IMR-90 (cell line): Measurements from ENCODE around the gene ATP1B4. TPM values are rescaled to one million over a fixed set of nuclear protein-coding genes. Genes with fewer than 3 reads are reported as not detected.

Experiments used
- ATAC-seq: fragments of 200-7000 bp; cut with Tn5 transposase; 2 replicates; pipeline ENCODE4 v1.9.1; 2020; ENCODE audit warnings: low read depth, mild to moderate bottlenecking, moderate library complexity
- BruUV-seq: library from RNA; stranded (reverse); fragments of 400-500 nt; replicated peaks from 2 replicates; lab custom pipeline; 2021; lab: Mats Ljungman, UMichigan
- CTCF ChIA-PET: fragments of 300-600 bp; formaldehyde crosslinking; extraction: SDS; loops from one replicate; lab custom pipeline; 2021; ENCODE audit warnings: antibody characterized with exemption; lab: Yijun Ruan, JAX
- POLR2A ChIA-PET: fragments of 300-600 bp; sonication (Branson Sonifier 250); formaldehyde crosslinking; loops from one replicate; lab custom pipeline; 2022; ENCODE audit warnings: antibody characterized with exemption; ENCODE audit not compliant: unreplicated experiment; lab: Charles Lee
- DNase-seq: peaks from one replicate; pipeline ENCODE4 v3.0.0; 2013
- H2AFZ ChIP-seq: replicated peaks from 2 replicates; pipeline ENCODE3; 2013; ENCODE audit warnings: low read length, mild to moderate bottlenecking; ENCODE audit not compliant: poor library complexity
- H2AK5ac ChIP-seq: 2 replicates; pipeline ENCODE4 v1.6.1; 2013; ENCODE audit warnings: low read depth, low read length, inconsistent platforms
- H2AK9ac ChIP-seq: replicated peaks from 2 replicates; pipeline ENCODE3; 2013; ENCODE audit warnings: mild to moderate bottlenecking, low read depth, low read length, moderate library complexity; ENCODE audit not compliant: poor library complexity
- H2BK120ac ChIP-seq: 2 replicates; pipeline ENCODE4 v1.6.1; 2013; ENCODE audit warnings: low read depth, low read length, inconsistent platforms
- H2BK15ac ChIP-seq: 3 replicates; pipeline ENCODE4 v1.6.1; 2013; ENCODE audit warnings: low read depth, low read length, inconsistent platforms
- H2BK20ac ChIP-seq: 2 replicates; pipeline ENCODE4 v1.6.1; 2013; ENCODE audit warnings: low read depth, mild to moderate bottlenecking, inconsistent platforms, low read length, moderate library complexity
- H2BK5ac ChIP-seq: 2 replicates; pipeline ENCODE4 v1.6.1; 2013; ENCODE audit warnings: mild to moderate bottlenecking, low read depth, low read length, inconsistent platforms; ENCODE audit not compliant: poor library complexity, severe bottlenecking
- H3K14ac ChIP-seq: replicated peaks from 2 replicates; pipeline ENCODE4 v1.6.1; 2013; ENCODE audit warnings: low read depth, low read length, inconsistent platforms
- H3K18ac ChIP-seq: 2 replicates; pipeline ENCODE4 v1.6.1; 2013; ENCODE audit warnings: low read depth, low read length, control low read depth
- H3K23ac ChIP-seq: 2 replicates; pipeline ENCODE4 v1.6.1; 2013; ENCODE audit warnings: low read depth, low read length, inconsistent platforms
- H3K27ac ChIP-seq: 2 replicates; pipeline ENCODE4 v1.5.1; 2013; ENCODE audit warnings: mild to moderate bottlenecking, control low read depth, low read length; ENCODE audit not compliant: insufficient read depth
- H3K27me3 ChIP-seq: 2 replicates; pipeline ENCODE4 v1.6.1; 2013; ENCODE audit warnings: low read length; ENCODE audit not compliant: control insufficient read depth, insufficient read depth
- H3K36me3 ChIP-seq: 2 replicates; pipeline ENCODE4 v1.6.1; 2013; ENCODE audit warnings: low read length, mixed read lengths; ENCODE audit not compliant: control insufficient read depth, insufficient read depth
- H3K4ac ChIP-seq: 2 replicates; pipeline ENCODE4 v1.6.1; 2013; ENCODE audit warnings: low read depth, low read length, inconsistent platforms
- H3K4me1 ChIP-seq: 2 replicates; pipeline ENCODE4 v1.6.1; 2013; ENCODE audit warnings: low read length, mixed read lengths; ENCODE audit not compliant: control insufficient read depth, insufficient read depth
- H3K4me2 ChIP-seq: 2 replicates; pipeline ENCODE4 v1.6.1; 2013; ENCODE audit warnings: low read depth, mild to moderate bottlenecking, control low read depth, low read length, moderate library complexity
- H3K4me3 ChIP-seq: 2 replicates; pipeline ENCODE4 v1.5.1; 2013; ENCODE audit warnings: low read depth, mild to moderate bottlenecking, control low read depth, low read length, moderate library complexity; ENCODE audit not compliant: insufficient read depth
- H3K56ac ChIP-seq: 2 replicates; pipeline ENCODE4 v1.6.1; 2013; ENCODE audit warnings: low read length, inconsistent platforms; ENCODE audit not compliant: insufficient read depth; ENCODE audit errors: extremely low read depth
- H3K79me1 ChIP-seq, 2 experiments: 2 replicates each; pipeline ENCODE4 v1.6.1; 2013; ENCODE audit warnings: low read length in 2 of 2, inconsistent platforms in 1 of 2, low read depth in 1 of 2
- H3K9ac ChIP-seq: 2 replicates; pipeline ENCODE4 v1.6.1; 2013; ENCODE audit warnings: low read depth, low read length, control low read depth
- H3K9me1 ChIP-seq: 2 replicates; pipeline ENCODE4 v1.6.1; 2013; ENCODE audit warnings: low read length, inconsistent platforms; ENCODE audit not compliant: insufficient read depth
- H3K9me3 ChIP-seq: 2 replicates; pipeline ENCODE4 v1.6.1; 2013; ENCODE audit warnings: low read length; ENCODE audit not compliant: control insufficient read depth, insufficient read depth
- H4K20me1 ChIP-seq: 2 replicates; pipeline ENCODE4 v1.6.1; 2013; ENCODE audit warnings: low read length, inconsistent platforms; ENCODE audit not compliant: insufficient read depth
- H4K5ac ChIP-seq: 2 replicates; pipeline ENCODE4 v1.6.1; 2013; ENCODE audit warnings: mild to moderate bottlenecking, low read depth, low read length, control low read depth
- H4K8ac ChIP-seq, 2 experiments: 2 replicates each; pipeline ENCODE4 v1.6.1; 2013; ENCODE audit warnings: low read depth in 2 of 2, low read length in 2 of 2, control low read depth in 1 of 2, inconsistent platforms in 1 of 2
- H4K91ac ChIP-seq: 2 replicates; pipeline ENCODE4 v1.6.1; 2013; ENCODE audit warnings: low read depth, low read length, inconsistent platforms; ENCODE audit not compliant: insufficient read depth
- BHLHE40 ChIP-seq: fragments of 150-350 bp; IDR thresholded peaks from 2 replicates; pipeline ENCODE4 v1.6.1; 2016; ENCODE audit warnings: mild to moderate bottlenecking, low read depth, low read length
- CEBPB ChIP-seq: IDR thresholded peaks from 2 replicates; pipeline ENCODE4 v1.6.1; 2012; ENCODE audit warnings: low read depth, low read length, improper control_type of control experiment
- CHD1 ChIP-seq: IDR thresholded peaks from 2 replicates; pipeline ENCODE4 v1.6.1; 2012; ENCODE audit warnings: low read depth, low read length, improper control_type of control experiment
- CTCF ChIP-seq: conservative IDR thresholded peaks from 2 replicates; pipeline ENCODE4 v1.5.1; 2012; ENCODE audit warnings: mild to moderate bottlenecking, low read depth, low read length, improper control_type of control experiment
- MAFK ChIP-seq: IDR thresholded peaks from 2 replicates; pipeline ENCODE4 v1.6.1; 2012; ENCODE audit warnings: low read depth, low read length, improper control_type of control experiment
- MAZ ChIP-seq: IDR thresholded peaks from 2 replicates; pipeline ENCODE4 v1.6.1; 2012; ENCODE audit warnings: low read depth, mild to moderate bottlenecking, low read length, improper control_type of control experiment, moderate library complexity, borderline replicate concordance
- MXI1 ChIP-seq: IDR thresholded peaks from 2 replicates; pipeline ENCODE4 v1.6.1; 2012; ENCODE audit warnings: low read depth, mild to moderate bottlenecking, low read length, moderate library complexity, borderline replicate concordance
- NFE2L2 ChIP-seq: fragments of 150-350 bp; IDR thresholded peaks from 2 replicates; pipeline ENCODE4 v1.6.1; 2016; ENCODE audit warnings: low read depth, mild to moderate bottlenecking, low read length
- POLR2A ChIP-seq: IDR thresholded peaks from 2 replicates; pipeline ENCODE4 v1.6.1; 2012; ENCODE audit warnings: mild to moderate bottlenecking, low read depth, low read length
- RCOR1 ChIP-seq: IDR thresholded peaks from 2 replicates; pipeline ENCODE4 v1.6.1; 2012; ENCODE audit warnings: mild to moderate bottlenecking, low read length, improper control_type of control experiment; ENCODE audit not compliant: insufficient replicate concordance
- RFX5 ChIP-seq: IDR thresholded peaks from 2 replicates; pipeline ENCODE4 v1.8.0; 2012; ENCODE audit warnings: low read depth, mild to moderate bottlenecking, low read length, moderate library complexity
- SMC3 ChIP-seq: fragments of 150-350 bp; IDR thresholded peaks from 2 replicates; pipeline ENCODE4 v1.6.1; 2016; ENCODE audit warnings: low read depth, mild to moderate bottlenecking, antibody characterized with exemption, low read length, moderate library complexity
- USF2 ChIP-seq: fragments of 150-350 bp; IDR thresholded peaks from 2 replicates; pipeline ENCODE4 v1.6.1; 2017; ENCODE audit warnings: mild to moderate bottlenecking, antibody characterized with exemption, low read length, low read depth
- WGBS, 2 experiments: methylation state at CpG; one replicate each; pipeline versions ENCODE4 v1.1.5 to v1.1.7; 2013; ENCODE audit warnings: missing lambda C conversion rate in 2 of 2; ENCODE audit not compliant: insufficient read length in 1 of 2; ENCODE audit errors: extremely low coverage in 2 of 2; 5-methylcytosine and 5-hydroxymethylcytosine counted together
- dilution Hi-C: fragments of 300-500 bp; cut with HindIII; formaldehyde crosslinking; loops from one replicate; pipeline ENCODE4 v1.14.3; 2018; ENCODE audit warnings: low sequenced_read_pairs; ENCODE audit not compliant: unreplicated experiment
- in situ Hi-C: fragments of 300-500 bp; cut with MboI; formaldehyde crosslinking; loops from 3 replicates; pipeline ENCODE4 v1.14.3; 2019; ENCODE audit warnings: low sequenced_read_pairs, inconsistent platforms, mixed read lengths
- intact Hi-C: fragments of 100-400 bp; cut with micrococcal nuclease; formaldehyde crosslinking; loops from 2 replicates; pipeline ENCODE4 v1.10.0; 2022
- polyA plus RNA-seq, 3 experiments: library from polyadenylated mRNA; depleted of rRNA; stranded (reverse); fragments of >200 nt; gene quantifications; 2 replicates each; pipeline ENCODE4 v1.2.3, GENCODE V29; 2012; ENCODE audit warnings: low replicate concordance in 1 of 3
- total RNA-seq: library from RNA; depleted of rRNA; stranded (reverse); fragments of >200 nt; gene quantifications from 2 replicates; pipeline ENCODE4 v1.2.3, GENCODE V29; 2012
- TF ChIP-seq, protein P1 (sequence below): fragments of 150-350 bp; IDR thresholded peaks from 2 replicates; pipeline ENCODE4 v1.6.1; 2016; ENCODE audit warnings: low read depth, mild to moderate bottlenecking, low read length, moderate library complexity, borderline replicate concordance

ATP1B4 gene
- total and polyA plus RNA-seq, 2 of the 4 experiments (the other 2 are of a cell fraction) = not detected

DNA sequence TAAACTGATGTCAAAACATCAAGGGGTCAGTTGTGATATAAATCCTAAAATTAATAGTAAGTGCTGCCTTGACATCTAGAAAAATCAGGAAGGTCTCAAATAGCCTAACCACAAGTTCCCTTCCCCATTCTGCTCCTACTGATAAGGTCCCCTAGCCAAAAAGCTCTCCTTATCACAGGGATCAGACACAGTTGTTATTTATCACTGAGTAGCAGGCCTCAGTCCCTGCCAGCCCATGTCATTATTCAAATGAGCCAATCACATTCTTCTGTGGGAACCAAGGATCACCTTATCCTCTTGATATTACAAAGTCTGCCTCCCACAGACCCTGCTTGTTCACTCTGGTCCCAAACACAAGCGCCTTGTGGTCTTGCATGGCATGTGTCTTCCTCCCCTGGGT lies 27.3 kb upstream of the ATP1B4 start:
- dilution Hi-C loops (no loop called here), in situ Hi-C loops (no loop called here), intact Hi-C loops (no loop called here)
- no peak overlapping the region for H2AK5ac ChIP-seq
- no CpG with 5 or more reads among the region's 1 CpG for WGBS, 2 experiments
- H3K9me3 ChIP-seq = no peaks in the 10 kb centered on the region
- no peak overlapping the region for H3K9ac ChIP-seq
- no peaks in the 10 kb centered on the region for H4K20me1 ChIP-seq
- ChIA-PET POLR2A (no interaction called here), CTCF (no interaction called here)
- TF ChIP-seq CHD1 = no peak
- TF ChIP-seq, protein P1, sequence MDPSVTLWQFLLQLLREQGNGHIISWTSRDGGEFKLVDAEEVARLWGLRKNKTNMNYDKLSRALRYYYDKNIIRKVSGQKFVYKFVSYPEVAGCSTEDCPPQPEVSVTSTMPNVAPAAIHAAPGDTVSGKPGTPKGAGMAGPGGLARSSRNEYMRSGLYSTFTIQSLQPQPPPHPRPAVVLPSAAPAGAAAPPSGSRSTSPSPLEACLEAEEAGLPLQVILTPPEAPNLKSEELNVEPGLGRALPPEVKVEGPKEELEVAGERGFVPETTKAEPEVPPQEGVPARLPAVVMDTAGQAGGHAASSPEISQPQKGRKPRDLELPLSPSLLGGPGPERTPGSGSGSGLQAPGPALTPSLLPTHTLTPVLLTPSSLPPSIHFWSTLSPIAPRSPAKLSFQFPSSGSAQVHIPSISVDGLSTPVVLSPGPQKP = no peak
- no peak for TF ChIP-seq SMC3
- TF ChIP-seq NFE2L2 = no peak
- no peak for TF ChIP-seq CEBPB
- no peak for TF ChIP-seq BHLHE40
- no peak for TF ChIP-seq MAZ
- TF ChIP-seq CTCF = no peak
- no peak for TF ChIP-seq RCOR1
- TF ChIP-seq MAFK = no peak
- TF ChIP-seq MXI1 = no peak
- TF ChIP-seq USF2 = no peak
- no peak for TF ChIP-seq POLR2A
- TF ChIP-seq RFX5 = no peak
- H2BK15ac ChIP-seq = no peak overlapping the region
- no peak overlapping the region for H3K27ac ChIP-seq
- no peak overlapping the region for H4K5ac ChIP-seq
- no peaks in the 10 kb centered on the region for H3K4me1 ChIP-seq
- H3K4me2 ChIP-seq = no peak overlapping the region
- no peak overlapping the region for H3K4ac ChIP-seq
- H3K9me1 ChIP-seq = no peaks in the 10 kb centered on the region
- no peak overlapping the region for H2AK9ac ChIP-seq
- H3K79me1 ChIP-seq = no peaks in the 10 kb centered on the region
- no TSS peak for BruUV-seq
- no peak overlapping the region for H3K18ac ChIP-seq
- H2AFZ ChIP-seq = no peak overlapping the region
- no peak overlapping the region for H3K4me3 ChIP-seq
- no peak overlapping the region for H2BK5ac ChIP-seq
- DNase-seq = no peak
- H3K14ac ChIP-seq = no peak overlapping the region
- H4K8ac ChIP-seq = no peak overlapping the region
- H4K91ac ChIP-seq = no peak overlapping the region
- H3K36me3 ChIP-seq = no peaks in the 10 kb centered on the region
- H3K56ac ChIP-seq = no peak overlapping the region
- H3K23ac ChIP-seq = no peak overlapping the region
- H2BK120ac ChIP-seq = no peak overlapping the region
- no peak overlapping the region for H2BK20ac ChIP-seq
- no peak for ATAC-seq
- no peaks in the 10 kb centered on the region for H3K27me3 ChIP-seq
